Mesenteric fat pad (tissue), 1 donor: ENCODE data around the gene PRKCQ. TPM values are rescaled to one million over a fixed set of nuclear protein-coding genes. Genes with fewer than 3 reads are reported as not detected.

ENCODE experiments used
- DNase-seq: peaks from one replicate; pipeline ENCODE4 v3.0.0-alpha.2; 2020; ENCODE audit warnings: low spot score
- total RNA-seq: library from RNA; stranded (reverse); fragmentation: NEBNext Ultra II Directional; extraction: Animal tissue kit (Norgen Biotek cat#: 25700); gene quantifications from one replicate; pipeline ENCODE4 v1.2.1, GENCODE V29; 2021
- donor health status: DM: yes; HTN: yes; CAD: no.

PRKCQ gene
- total RNA-seq, 1 donor from 2014 or later, result 0.35 TPM

DNA sequence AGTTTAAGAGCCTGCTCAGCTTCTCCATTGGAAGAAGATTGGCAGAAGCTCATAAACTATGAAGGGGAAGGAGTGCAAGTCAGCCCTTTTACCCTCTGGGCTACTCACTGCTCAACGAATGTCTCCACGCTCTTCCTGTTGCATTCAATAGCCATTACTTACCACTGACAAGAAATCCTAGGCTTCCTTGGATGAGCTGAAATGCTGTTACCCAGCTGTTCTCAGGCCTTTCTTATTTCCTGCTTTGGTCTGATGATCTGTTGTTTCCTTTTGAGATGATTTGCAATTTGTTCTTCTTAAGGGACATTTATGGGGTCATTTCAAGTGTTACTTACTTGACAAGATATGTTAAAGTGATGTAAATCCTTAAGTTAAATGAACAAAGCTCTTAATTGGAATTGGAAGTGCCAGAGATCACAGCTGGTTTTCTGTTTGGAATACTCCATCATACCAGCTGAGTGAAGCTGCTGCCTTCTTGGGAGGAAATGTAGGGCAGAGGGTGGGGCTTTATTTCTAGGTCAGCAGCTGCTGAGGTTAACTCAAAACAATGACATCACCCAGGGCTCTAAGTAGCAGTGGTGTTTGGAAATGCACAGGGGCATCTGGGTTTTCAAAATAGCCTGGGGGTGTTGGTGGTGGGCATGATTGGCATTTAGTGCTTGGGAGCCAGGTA, 170.0 kb downstream of the PRKCQ start:
- no peak for DNase-seq

DNA sequence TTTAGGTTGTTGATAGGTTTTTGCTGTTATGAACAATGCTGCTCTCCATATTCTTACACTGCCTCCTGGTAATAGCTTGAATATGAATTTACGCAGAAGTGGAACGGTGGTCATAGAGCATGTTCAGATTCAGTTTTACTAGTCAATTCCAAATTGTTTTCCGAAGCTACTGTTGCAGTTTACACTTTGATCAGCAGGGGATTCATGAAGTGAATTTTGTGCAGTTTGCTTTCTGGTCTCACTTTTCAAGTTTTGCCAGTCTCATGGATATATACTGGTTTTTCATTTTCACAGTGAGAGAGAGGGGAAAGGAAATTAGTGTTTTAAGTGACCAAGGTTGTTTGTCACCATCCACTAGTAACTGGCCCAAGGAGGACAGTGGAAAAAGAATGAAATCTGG, 171.3 kb downstream of the PRKCQ start:
- no peak for DNase-seq

DNA sequence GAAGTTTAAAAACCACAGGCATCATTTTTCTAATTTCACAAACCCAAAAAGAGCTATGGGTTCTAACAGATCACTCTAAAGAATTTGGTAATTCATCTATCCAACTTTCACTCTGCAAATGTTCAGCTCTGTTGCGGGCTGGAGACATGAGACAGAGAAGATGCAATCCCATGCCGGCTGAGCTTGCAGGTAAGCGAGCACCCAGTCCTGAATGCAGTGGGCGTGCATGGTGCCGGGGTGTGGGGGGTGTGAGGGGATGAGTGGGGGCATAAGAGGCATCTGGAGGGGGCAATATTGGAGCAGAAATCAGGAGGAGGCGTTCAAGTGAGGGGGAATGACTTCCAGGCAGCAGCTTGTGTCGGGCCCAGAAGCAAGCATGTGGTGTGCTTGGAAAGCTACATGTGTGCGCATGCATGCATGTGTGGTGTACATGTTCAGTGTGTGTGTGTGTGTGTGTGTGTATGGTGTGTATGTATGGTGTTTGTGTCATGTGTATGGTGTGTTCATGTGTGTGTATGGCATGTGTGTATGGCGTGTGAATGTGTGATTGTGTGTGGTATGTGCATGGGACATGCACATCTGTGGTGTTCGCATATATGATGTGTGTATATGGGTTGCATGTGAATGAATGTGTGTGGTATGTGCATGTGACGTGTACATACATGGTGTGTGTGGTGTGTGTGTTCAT, 172.9 kb downstream of the PRKCQ start:
- DNase-seq, result no peak

DNA sequence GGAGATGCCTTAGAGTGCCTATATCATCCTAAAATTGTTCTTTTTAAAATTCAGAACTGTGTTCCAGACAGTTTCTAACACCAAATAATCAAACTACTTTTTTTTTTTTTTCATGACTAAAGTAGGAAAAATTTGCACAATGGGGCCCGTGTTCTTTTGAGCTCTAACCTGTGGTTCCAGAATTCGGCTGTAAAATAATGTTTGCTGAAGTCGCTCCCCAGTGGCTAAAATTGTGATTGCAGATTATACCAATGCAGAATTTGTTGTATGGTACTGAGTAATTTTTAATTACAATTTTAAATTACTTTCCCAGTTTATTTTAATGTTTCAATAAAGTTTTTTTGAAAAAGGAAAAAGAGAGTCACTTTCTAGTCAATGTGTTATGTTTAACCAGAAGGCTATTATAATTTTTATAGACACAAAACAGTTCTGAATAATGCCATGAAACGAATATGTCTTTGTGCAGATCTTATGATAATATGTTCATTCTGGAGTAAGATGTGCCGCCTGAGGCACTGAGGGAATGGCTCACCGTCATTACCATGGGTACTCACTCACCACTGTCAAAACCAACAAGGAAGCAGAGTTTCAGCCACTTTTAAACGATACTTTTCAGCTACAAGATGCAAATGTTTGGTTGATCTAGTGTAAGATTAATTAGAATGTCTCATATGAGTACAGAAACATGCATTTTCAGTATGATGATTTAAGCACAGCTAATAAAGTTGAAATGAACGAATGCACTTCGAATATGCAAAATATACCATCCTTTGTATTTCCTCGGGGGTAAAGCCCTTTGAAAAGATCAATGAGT, 173.6 kb downstream of the PRKCQ start:
- no peak for DNase-seq

DNA sequence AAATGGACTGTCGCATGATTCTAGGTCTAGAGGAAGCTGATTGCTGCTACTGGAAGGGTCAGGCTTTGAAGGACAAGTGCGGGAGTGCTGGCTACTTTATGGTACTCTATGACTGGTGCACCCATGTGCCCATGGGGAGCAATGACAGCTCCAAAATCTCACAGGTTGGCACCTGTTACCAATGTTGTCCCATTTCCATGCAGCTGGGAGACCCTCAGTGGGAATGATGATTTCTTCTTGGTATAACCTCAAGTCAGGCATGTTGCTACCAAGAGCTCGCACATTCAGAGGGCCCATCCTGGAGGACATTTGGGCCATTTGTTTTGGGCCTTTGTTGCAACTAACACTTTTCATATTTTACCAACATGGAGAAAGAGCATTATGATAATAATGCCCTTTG, 174.4 kb downstream of the PRKCQ start:
- no peak for DNase-seq

DNA sequence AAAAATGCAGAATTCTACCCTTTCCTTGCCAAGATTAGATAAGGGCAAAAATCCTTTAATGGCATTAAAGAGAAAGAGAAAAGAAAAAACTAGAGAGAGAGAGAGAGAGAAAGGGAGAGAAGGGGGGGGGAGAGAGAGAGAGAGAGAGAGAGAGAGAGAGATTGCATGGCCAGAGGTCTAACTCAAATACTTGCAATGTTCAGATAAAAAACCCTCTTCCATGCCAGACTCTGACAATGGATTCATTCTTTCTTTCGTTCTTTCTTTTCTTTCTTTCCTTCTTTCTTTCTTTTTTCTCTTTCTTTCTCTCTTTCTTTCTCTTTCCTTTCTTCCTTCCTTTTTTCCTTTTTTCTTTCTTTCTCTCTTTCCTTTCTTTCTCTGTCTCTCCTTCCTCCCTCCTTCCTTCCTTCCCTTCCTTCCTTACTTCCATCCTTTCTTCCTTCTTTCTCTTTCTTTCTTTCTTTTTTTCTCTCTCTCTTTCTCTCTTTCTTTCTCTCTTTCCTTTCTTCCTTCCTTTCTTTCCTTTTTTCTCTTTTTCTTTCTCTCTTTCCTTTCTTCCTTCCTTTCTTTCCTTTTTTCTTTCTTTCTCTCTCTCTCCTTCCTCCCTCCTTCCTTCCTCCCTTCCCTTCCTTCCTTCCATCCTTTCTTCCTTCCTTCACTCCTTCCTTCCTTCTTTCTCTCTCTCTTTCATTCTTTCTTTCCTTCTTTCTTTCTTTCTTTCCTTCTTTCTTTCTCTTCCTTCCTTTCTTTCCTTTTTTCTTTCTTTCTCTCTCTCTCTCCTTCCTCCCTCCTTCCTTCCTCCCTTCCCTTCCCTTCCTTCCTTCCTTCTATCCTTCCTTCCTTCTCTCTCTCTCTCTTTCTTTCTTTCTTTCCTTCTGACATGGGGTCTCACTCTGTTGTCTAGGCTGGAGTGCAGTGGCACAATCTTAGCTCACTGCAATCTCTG, 175.7 kb downstream of the PRKCQ start:
- DNase-seq, result no peak

DNA sequence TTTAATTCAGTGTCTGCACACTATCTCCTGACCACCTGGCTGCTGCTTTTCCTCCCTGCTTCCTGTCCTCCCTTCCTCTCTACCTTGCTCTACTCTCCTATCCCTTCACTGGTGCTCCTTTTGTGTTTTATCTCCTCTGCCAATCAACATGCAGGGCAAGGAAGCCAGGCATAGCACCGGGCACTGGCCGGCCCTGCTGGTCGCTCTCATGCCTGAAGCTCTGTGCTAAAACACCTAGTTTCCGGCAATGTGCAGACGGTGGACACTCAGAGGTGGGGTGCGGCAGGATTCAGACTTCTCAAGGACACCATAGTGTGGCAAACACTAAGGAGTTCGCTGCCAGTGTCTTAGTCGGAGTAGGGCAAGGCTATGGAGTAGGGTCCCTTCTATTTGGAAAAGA, 177.1 kb downstream of the PRKCQ start:
- DNase-seq, result no peak

DNA sequence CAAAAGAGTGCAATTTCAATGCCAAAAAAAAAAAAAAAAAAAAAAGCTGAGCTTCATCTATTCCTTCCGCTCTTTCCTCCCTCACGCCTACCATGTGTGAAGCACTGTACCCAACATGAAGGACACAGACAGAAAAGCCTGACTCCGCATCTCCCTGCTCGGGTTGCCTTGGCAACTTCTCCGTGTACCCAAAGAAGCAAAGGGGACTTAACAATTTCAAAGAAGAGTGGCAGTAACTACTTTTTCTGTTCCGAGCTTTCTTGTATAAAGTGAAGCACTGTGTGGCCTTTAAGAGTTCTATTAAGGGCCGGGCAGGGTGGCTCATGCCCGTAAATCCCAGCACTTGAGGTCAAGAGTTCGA, 177.7 kb downstream of the PRKCQ start:
- no peak for DNase-seq

DNA sequence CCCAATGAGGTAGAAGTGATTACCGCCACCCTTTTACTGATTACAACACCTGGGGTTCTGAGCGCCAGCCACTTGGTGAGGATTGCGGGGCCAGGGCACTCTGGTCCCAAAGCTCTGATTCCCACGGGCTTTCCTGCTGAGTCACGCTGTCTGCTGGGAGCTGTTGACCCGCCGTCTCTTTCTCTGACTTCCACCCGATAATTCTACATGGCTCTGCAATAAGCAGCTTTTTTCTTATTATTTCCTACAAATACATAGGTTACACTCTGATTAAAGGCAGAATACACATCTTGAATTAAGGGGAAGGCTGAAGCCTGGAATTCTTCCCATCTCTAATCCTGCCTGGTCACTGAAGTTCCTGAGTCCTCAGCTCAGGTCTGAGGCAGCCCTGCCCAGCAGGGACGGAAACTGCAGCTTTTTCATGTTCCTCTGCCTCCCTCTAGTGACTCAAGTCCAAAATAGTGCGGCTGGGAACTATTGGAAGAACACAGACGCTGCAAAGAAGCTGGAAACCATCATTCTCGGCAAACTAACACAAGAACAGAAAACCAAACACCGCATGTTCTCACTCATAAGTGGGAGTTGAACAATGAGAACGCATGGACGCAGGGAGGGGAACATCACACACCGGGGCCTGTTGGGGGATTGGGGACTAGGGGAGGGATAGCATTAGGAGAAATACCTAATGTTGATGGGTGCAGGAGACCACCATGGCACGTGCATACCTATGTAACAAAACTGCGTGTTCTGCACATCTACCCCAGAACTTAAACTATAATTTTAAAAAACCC, 178.3 kb downstream of the PRKCQ start:
- DNase-seq, result no peak

DNA sequence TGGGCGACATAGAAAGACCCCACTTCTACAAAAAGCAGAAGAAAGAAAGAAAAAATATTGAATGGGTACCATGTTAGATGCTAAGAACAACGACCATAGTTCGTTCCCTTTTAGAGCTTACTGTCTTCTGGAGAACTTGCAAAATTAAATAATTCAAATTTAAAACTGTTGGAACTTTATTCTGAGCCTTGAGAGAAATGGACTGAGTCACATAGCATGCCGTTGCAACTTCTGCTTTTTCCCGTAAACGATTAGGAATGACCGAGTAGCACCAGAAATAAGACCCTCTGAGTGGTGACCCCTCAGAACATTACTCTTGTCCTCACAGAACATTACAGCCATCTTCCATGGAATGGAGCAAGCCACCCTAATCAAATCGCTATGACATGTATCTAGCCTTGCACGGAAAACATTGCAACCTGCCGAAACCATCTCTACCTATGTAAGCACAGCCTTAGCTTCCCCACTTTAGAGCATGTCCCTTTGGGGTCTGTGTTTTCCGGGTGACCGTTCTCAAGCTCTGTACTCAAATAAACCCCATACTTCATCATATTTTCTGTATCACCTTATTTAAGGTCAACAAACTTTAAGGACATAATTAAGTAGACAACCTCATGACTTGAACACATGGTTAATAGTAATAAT, 179.1 kb downstream of the PRKCQ start:
- no peak for DNase-seq

DNA sequence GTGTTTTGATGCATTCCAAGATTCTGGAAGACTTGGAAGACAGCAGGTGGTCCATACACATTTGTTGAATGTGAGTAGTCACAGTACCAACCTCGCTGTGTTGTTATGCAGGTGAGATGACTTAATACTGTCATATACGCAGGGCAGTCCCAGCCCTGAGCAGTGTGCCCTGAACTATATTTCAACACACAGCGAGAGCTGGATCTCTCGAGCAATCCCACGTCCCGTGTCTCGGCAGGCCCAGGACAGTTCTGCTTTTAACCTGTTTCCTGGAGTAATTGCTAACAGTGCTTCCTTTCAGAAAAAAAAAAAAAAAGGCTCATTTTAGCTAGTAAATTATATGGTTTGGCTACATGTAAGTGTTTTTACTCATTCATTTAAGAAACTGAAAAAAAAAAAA, 179.7 kb downstream of the PRKCQ start:
- DNase-seq, result no peak

DNA sequence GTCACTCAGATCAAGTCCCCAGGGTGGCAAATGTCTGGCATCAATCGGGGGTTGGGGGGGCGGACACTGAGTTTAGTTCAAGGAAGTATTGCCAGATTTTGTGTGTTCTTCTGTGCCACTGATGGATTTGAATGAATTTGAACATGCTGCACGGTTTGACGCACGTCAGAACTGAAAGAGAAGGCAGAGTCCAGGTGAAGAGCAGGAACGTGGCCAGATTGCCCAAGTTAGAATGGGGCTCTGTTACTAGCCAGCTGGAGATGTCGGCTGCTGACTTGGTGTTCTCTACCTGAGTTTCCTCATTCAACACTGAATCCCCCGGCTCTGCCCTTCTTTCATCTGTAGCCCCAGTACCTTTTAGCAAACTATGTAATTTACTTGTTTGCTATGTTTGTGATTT, 180.2 kb downstream of the PRKCQ start:
- no peak for DNase-seq

DNA sequence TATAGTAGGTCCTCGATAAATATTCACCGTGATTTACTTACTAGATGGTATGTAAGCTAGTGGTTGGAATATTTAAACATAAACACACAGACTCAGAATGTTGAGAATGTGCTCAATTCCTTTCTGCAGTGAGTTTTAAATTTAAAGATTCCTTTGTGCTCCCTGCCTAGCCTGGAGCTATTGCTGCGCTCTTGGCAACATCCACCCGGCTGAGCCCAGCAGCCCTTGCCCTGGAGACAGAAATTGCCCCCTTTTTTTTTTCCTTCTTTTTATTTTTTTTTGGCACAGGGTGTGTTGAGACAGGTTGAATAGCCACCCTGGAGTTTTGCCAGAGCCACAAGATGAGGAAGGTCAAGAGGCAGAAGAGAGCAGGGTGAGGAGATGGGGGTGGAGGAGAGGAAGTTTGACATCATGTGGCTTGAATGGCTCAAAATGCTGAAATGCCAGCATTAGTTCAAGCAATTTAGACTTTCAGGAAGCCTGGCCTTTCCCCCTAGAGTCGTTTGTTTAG, 180.8 kb downstream of the PRKCQ start:
- DNase-seq, result no peak

DNA sequence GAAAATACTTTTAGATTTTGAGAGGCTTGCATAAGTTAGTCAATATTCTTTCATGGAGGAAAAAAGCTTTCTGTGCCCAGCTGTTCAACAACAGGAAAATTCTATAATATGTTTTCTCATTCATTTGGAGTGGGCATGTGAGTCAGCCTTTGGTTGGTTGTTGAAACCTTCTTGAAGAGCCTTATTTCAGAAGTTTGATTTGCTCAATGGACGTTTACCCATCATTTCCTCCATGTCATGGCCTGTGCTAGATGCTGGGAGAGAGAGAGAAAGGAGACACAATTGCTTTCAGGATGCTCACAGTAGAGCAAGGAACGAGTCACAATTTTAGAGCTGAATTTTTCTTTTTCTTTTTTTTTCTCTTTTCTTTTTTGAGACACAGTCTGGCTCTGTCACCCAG, 181.7 kb downstream of the PRKCQ start:
- no peak for DNase-seq

DNA sequence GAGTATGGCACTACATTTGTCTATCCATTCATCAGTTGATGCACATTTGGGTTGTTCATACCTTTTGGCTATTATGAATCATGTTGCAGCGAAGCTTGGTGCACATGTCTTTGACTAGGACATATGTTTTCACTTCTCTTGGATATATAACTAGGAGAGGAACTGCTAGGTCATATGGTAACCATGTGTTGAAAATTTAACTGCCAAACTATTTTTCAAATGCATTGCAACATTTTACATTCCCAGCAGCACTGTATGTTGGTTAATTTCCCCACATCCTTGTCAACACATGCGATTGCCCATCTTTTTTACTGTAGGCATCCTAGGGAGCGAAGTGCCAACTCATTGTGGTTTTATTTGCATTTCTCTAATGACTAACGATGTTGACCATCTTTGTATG, 183.4 kb downstream of the PRKCQ start:
- no peak for DNase-seq

DNA sequence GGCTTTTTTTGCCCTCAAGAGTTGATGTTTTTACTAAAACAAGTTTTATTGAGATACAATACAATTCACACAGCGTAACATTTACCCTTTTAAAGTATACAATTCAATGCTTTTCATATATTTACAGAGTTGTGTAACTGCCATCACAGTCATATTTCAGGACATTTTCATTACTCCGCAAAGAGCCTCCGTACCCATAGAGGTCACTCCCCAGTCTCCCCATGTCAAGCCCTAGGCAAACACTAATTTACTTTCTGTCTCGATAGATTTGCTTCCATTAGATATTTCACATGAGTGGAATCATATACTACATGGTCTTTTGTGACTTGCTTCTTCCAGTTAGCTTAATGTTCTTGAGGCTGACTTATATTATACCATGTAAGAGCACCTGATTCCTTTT, 183.8 kb downstream of the PRKCQ start:
- DNase-seq, result no peak

DNA sequence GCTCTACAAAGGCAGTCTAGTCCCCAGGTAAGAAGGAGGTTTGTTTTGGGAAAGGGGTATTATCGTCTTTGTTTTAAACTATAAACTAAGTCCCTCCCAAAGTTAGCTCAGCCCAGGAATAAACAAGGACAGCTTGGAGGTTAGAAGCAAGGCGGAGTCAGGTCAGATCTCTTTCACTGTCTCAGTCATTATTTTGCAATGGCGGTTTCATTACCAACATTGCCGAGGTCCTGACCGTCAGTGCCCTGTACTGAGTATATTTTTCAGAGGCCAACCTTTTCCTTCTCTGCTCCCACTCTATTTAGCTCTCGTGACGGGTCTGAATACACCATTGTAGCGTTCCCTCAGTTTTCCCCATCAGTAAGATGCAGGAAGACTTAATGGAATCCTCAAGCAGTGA, 184.5 kb downstream of the PRKCQ start:
- DNase-seq, result no peak

DNA sequence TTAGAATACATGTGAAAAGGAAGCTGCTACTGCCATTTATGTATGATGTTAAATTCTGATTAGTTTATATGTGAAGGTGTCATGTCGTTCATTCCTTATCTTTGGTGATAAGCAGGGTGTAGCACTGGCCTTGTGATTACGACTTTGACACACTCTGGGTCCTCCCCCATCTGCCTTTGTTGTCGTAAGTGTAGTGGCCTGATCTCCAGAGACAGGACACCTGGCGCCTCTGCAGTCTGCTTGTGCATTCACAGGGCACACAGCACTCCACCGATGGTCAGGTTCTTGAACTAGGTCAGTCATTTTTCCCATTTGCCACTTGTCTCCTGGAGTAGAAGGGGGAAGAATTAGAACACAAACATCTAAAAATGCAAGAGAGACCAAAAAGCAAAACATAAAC, 186.0 kb downstream of the PRKCQ start:
- no peak for DNase-seq

DNA sequence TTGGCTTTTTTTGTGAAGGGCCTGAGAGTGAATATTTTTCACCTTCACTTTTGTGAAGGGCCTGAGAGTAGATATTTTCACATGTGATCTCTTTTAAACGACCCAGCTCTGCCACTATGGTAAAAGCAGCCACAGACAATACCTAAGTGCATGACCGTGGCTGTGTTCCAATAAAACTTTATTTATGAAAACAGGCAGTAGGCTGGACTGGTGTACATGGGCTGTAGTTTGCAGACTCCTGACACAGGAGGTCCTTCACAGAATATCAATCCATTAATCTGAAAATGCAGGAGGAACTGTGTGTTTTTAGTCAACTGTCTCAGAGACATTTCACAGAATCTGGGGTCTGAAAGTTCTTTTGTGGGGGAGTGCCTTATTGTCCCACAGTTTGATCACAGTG, 186.9 kb downstream of the PRKCQ start:
- no peak for DNase-seq
